A549 treated with ZK216348 at 1 μM for 4 hours (cell line): Measurements from ENCODE around the gene SEPTIN10. TPM values are rescaled to one million over a fixed set of nuclear protein-coding genes. Genes with fewer than 3 reads are reported as not detected.

Experiments
- total RNA-seq: library from RNA; stranded (reverse); fragments of 200-300 nt; extraction: Qiagen RNA extraction; gene quantifications from 5 replicates; pipeline ENCODE4 v1.2.3, GENCODE V29; 2022; ENCODE audit warnings: low read depth

SEPTIN10 gene
- 34.3 to 53.8 TPM (median 51.1 TPM) in 5 replicates for total RNA-seq

GRCh38 chr2:109613922-109614714 is at the start of gene SEPTIN10, which contains the start of gene SOWAHC:
Gene SEPTIN10 (minus strand): TSS chr2:109613966. CDS start chr2:109613827, 139 bp downstream.
Gene SOWAHC (plus strand): TSS chr2:109614364. CDS start chr2:109614490, 126 bp downstream.

Other genes with a start within 250 kb of the SEPTIN10 start
- gene SOWAHC, start 398 bp upstream of the SEPTIN10 start, total RNA-seq = 6.6 to 13.5 TPM (median 11.7 TPM) in 5 replicates
- gene RGPD5, start 180.3 kb upstream of the SEPTIN10 start, total RNA-seq = 3.9 to 11.3 TPM (median 7.8 TPM) in 5 replicates